Fibroblast of skin of left biceps (primary cell): ENCODE measurements around the gene FERMT1.
"Not testable (repeated sequence)": the region's sequence is repeated elsewhere in the genome, so short reads cannot be mapped to it uniquely, and the experiment has no call there.

Experiments used
- DNase-seq, 2 experiments: peaks; one replicate each; pipeline ENCODE4 v3.0.0-alpha.2; 2013; ENCODE audit warnings: low read depth in 2 of 2

The FERMT1 gene

GRCh38 chr20:6040540-6040939 is 82.3 kb downstream of the FERMT1 start:
- no peak for DNase-seq

GRCh38 chr20:6039766-6040165 is 83.1 kb downstream of the FERMT1 start:
- no peak for DNase-seq

- no peak for DNase-seq
Observed at GRCh38 chr20:6038256-6038655, 84.6 kb downstream of the FERMT1 start.

GRCh38 chr20:6037082-6037481 is 85.7 kb downstream of the FERMT1 start:
- DNase-seq = no peak

- no peak for DNase-seq
Observed at GRCh38 chr20:6036213-6036612, 86.6 kb downstream of the FERMT1 start.

GRCh38 chr20:6034134-6034969 is 88.5 kb downstream of the FERMT1 start:
- no peak for DNase-seq

GRCh38 chr20:6032907-6033306 is 89.9 kb downstream of the FERMT1 start:
- DNase-seq = not testable (repeated sequence)

GRCh38 chr20:6030453-6031080 is 92.3 kb downstream of the FERMT1 start:
- no peak for DNase-seq

GRCh38 chr20:6029538-6029937 is 93.3 kb downstream of the FERMT1 start:
- DNase-seq = no peak

GRCh38 chr20:6028818-6029217 is 94.0 kb downstream of the FERMT1 start:
- no peak for DNase-seq

GRCh38 chr20:6026051-6026450 is 96.8 kb downstream of the FERMT1 start:
- no peak for DNase-seq
